HUDEP-2 (cell line): ENCODE results near the gene PTGDR.
A peak's percentile ranks its signal among the peaks of the same experiment; 100 is the strongest.

ENCODE experiments used
- DNase-seq, 76 experiments: peaks; one replicate each; lab custom pipeline; 2025; ENCODE audit not compliant: unreplicated experiment in 76 of 76; lab: John Stamatoyannopoulos, UW

PTGDR gene

DNA sequence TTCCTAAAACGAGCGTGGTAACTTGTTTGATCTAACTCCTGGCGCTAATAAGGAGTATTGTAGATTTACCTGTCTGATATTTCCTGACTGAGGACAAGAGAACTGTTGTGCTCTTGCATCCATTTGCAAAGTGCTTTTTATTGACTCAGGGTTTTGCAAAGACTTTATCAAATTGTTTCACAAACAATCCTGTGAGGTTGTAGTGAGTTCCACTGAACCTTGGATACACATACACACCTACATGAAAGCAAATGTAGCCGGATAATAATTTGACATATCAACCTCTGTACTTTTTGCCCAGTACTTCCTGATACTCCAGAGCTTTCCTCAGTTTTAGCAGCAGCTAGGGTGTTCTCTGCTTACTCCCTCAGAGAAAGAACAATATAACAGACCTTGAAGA is 39.9 kb downstream of the PTGDR start:
- no peak for DNase-seq

- no peak for DNase-seq
These were observed 40.4 kb downstream of the PTGDR start for GRCh38 chr14:52307905-52308304.

DNA sequence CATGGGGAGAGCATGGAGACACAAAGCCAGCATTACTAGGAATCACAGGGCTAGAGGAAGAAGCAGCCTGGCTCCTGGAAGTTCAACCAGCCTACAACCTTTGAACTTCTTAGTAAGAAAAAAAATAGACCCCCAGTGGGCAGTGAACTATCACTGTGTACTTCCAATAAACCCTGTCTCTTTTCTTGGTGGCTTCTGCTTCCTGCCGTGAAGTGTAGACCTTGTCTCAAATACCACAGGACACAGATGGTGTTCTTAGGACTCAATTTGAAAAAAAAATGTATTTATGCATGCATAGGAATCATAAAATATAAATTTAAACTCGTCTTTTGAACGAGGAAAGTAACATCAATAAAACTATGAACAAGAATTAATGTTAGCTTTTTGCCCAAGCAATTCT is 43.0 kb downstream of the PTGDR start:
- no peak for DNase-seq

- no peak for DNase-seq
These were observed 45.4 kb downstream of the PTGDR start for GRCh38 chr14:52312931-52313355.

- no peak for DNase-seq
These were observed 46.0 kb downstream of the PTGDR start for GRCh38 chr14:52313462-52313861.

- DNase-seq = peak in 50 of 76 experiments; percentile 3 to 66 (median 32)
These were observed 46.6 kb downstream of the PTGDR start, which contains the start of gene PTGER2 for GRCh38 chr14:52313903-52314594. TSS of gene PTGER2 (plus strand) at chr14:52314312. CDS start at chr14:52314549, 237 bp downstream.

DNA sequence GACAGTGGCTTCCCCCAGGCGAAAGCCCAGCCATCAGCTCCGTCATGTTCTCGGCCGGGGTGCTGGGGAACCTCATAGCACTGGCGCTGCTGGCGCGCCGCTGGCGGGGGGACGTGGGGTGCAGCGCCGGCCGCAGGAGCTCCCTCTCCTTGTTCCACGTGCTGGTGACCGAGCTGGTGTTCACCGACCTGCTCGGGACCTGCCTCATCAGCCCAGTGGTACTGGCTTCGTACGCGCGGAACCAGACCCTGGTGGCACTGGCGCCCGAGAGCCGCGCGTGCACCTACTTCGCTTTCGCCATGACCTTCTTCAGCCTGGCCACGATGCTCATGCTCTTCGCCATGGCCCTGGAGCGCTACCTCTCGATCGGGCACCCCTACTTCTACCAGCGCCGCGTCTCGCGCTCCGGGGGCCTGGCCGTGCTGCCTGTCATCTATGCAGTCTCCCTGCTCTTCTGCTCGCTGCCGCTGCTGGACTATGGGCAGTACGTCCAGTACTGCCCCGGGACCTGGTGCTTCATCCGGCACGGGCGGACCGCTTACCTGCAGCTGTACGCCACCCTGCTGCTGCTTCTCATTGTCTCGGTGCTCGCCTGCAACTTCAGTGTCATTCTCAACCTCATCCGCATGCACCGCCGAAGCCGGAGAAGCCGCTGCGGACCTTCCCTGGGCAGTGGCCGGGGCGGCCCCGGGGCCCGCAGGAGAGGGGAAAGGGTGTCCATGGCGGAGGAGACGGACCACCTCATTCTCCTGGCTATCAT is 47.3 kb downstream of the PTGDR start:
- no peak for DNase-seq

- no peak for DNase-seq
These were observed 47.8 kb downstream of the PTGDR start for GRCh38 chr14:52315355-52315718.

- DNase-seq = no peak
These were observed 50.6 kb downstream of the PTGDR start for GRCh38 chr14:52318062-52318461.

- DNase-seq = peak in 1 of 76 experiments; percentile 17
These were observed 51.5 kb downstream of the PTGDR start for GRCh38 chr14:52318826-52319645.

DNA sequence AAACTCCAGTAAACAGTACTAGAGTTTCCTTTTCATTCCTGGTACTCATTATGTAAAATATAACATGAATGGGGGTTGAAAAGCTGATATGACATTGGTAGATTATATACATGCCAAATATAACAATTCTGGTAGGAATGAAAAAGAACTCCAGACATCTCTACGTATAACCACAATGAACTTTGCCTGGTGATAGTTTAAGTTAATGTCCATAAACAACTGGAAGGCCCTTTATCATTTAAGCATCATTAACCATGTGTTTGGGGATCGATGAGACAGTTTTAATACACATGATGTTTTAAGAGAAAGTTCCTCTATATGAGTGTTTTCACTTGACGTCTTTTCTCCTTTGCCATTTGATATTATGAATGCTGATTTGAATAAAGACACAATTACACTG is 52.4 kb downstream of the PTGDR start:
- no peak for DNase-seq

DNA sequence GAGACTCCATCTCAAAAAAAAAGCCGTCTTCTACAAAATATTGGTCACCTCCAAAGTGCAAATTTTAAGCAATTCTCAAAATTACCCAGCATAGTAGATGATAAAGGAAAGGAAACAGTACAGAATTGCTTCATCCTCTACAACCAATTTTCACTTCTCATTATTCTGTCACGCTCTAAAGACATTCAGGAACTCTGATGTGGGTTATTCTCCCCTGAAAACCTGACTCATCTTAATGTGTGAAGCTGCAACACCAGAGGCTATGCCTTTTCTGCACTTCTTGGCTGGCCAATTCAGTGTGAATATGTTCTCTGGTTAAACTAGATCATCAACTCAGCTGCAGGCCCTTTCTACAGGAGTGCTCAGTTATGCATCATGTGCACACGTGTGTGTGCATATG is 57.6 kb downstream of the PTGDR start:
- DNase-seq = no peak

DNA sequence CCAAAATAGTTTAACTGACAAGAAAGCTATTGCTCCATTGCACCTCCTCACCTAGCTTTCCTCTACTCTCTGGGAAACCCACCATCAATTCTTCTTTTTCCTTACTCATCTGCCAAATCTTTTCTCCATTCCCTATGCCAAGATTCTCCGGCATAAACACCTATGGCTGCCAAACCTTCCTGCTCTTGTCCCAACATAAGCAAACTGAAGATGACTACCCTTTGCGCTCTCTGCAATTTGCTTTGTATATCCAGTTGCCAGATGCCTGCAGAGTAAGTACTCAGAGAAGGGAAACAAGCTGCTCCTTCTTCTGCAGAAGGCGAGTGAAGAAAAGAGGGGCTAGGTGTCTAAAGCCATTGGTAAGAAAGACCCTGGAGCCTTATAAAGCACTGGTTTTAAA is 58.1 kb downstream of the PTGDR start:
- DNase-seq = no peak
